Forelimb muscle (tissue), 1 donor: Measurements from ENCODE around the gene TRPM1. TPM values are rescaled to one million over a fixed set of nuclear protein-coding genes. Genes with fewer than 3 reads are reported as not detected.

Experiments used
- DNase-seq: peaks from one replicate; pipeline ENCODE4 v3.0.0-alpha.2; 2013; ENCODE audit warnings: low read depth
- polyA plus RNA-seq: library from polyadenylated mRNA; unstranded; fragments of 120-200 nt; gene quantifications from one replicate; pipeline ENCODE4 v1.2.1, GENCODE V29; 2013; ENCODE audit not compliant: insufficient read length

TRPM1 gene
- polyA plus RNA-seq, 1 donor, result not detected

DNA sequence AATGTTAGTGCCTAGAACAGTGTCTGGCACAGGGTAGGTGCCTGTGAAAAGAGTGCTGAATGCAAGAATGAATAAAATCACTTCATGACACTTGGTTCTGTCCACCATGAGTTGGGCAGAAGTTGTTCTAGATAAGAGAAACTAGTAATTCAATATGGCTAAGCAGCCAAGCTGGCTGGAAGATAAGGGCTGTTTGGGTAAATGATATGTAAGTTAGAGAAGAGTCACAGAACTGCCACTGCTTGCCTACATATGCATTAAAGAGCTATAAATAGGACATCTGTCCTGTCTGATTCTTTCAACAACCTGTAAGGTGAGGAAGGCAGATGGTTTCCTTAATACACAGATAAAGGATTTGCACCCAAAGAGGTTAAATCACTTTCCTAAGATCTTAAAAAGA is 123.2 kb downstream of the TRPM1 start:
- DNase-seq, result no peak

DNA sequence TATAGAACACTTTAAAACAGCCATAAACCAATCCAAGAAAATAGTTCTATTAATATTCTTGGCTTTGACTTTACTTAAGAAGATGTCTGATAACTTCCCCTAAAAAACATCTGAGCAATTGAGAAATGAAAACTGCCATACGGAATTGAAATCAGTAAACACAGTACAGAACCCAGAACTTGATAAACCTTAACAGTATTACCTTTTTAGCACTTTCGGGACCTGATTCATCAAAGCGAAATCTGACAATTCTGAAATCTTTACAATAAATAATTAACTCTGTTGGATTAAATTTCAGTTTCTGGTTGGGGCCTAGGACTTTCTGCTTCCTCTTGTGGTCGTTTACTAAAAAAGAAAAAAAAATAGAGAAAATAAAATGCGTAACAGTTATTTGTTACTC is 127.4 kb downstream of the TRPM1 start:
- no peak for DNase-seq

DNA sequence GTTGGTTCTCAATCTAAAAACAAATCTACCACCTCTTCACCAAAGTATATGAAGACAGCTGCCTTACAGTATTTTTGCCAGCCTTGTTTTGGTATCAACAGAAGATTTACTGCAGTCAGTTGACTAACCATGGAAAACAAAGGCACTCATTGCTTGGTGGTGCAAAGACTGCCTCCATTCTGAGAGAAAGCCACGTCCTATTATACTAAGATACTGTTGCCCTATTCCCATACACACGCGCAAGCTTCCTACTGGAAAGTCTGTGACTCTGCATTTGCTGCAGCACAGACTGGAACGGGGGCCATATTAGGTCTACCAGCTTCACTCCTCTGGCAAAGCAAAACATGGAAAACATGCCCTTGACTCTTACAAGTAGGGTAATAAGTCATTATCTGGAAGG is 128.1 kb downstream of the TRPM1 start:
- no peak for DNase-seq

DNA sequence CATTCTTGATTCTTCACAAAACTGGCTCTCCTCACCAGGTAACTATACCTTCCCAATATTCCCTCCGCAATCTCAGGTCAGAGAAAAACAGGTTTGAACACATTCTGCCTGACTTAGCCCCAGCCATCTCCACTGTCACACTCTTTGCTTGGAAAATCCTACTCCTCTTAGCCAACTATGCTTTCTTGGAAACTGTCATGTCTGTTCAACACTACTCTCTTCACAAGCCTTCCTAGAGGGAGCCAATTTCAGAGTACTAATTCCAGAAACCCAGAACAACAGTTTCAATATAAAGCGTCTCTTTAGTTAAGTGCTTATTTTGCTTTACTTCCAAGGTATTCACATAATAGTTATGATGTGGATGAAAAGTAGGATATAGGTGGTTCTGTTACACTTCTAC is 131.8 kb downstream of the TRPM1 start:
- DNase-seq, result no peak

DNA sequence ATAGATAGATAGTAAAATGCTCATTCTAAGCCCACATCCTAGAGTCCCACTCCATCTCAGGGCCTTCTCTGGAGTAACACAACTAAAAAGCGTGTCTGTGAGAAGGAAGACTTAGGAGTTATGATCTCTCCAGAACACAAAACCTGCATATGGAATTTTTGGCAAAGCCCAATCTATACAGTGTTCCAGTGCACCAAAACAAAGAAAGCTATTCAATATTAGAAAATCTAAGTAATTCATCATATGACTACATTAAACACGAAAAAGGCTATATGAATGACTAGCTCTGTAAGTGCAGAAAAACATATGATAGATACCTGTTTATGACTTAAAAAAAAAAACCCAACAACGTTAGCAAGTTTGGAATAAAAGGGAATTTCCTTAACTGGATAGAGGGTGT is 137.8 kb downstream of the TRPM1 start:
- DNase-seq, result no peak

DNA sequence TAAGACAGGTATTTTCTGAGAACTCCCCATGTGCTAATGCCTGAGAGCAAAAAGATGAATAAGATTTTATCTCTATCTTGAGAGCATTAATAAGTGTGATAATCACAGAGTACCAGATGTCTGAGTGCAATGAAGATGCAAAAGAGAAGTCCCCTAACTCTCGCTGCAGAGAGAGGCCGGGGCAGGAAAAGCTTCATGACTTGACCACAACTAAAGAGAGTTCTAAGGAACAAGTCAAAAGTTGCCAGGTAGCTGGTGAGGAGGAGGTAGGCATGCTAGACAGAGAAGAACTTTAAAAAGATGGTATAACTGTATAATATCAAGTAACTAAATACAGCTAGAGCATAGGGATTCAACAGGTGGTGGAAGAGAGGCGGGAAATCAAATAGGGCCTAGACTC is 138.9 kb downstream of the TRPM1 start:
- DNase-seq, result no peak

DNA sequence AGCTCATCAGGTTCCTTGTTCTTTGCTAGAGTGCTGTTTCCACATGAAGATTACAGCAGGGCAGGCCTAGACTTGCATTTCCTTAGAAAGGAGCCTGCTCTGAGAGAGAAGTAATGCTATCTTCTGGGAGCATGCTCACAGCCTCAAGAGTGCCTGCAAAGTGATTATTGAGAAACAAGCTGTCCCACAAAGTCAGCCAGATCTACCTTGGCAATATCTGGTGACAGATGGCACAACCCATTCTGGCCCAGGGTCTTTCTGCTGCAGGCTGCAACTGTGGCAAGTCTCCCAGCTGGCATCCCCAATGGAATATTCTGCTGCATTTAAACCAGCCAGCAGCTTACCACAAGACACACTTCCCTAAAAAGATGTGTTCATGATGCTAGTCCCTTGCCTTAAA is 139.4 kb downstream of the TRPM1 start:
- no peak for DNase-seq

DNA sequence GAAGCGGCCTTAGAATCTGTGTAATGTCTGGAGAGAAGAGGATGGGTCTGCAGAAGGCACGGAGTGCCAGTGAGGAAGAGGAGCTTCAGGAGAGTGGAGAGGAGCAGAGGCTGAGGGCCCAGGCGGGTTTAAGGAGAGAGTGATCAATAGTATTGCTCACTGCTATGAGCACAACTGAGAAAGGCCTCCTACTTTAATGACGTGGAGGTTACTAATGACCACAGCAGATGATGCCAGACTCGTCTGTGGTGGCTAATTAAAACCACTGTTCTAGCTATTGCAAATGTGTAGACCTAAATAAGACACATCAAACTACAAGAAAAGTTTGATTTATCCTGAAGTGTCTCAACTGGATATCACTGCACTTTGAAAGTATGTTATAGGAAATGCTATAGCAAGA is 143.3 kb downstream of the TRPM1 start:
- DNase-seq, result no peak

DNA sequence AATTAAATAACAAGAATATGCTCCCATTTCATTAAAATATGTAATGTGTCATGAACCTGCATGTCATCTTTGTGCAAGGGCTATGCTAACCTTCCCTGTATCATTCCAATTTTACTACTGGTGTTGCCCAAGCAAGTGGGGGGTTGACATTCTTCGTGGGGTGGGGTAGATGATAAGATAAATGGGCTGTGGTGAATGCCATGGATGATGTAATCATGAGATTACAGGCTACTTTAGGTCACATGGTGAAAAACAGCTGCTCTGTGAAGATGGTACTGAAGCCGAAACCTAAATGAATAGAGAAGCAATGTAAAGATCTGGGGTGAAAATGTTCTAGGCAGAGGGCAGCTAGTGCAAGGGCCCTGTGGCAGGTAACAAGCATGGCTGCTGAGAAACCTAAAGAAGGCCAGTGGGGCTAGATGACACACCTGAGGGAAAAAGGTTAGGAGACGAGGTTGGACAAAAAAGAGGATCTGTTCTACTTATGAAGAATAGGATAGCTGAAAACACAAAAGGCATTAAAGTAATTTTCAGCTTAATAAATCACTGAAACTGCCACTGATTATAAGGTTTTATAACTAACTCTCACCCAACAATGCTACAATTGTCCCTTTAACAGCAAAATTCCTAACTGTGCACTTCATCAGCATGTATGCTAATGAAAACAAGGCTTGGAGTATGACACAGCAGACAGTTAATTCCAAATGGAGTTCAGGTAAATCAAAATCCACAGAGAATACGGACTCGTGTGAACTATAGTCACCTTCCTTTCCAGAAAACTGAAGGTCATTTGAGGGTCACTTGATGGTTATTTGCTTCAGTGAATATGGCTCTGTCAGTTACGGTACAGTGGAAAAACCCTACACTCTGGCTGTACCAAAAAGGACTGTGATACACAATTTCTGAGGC is 145.1 kb downstream of the TRPM1 start:
- no peak for DNase-seq

DNA sequence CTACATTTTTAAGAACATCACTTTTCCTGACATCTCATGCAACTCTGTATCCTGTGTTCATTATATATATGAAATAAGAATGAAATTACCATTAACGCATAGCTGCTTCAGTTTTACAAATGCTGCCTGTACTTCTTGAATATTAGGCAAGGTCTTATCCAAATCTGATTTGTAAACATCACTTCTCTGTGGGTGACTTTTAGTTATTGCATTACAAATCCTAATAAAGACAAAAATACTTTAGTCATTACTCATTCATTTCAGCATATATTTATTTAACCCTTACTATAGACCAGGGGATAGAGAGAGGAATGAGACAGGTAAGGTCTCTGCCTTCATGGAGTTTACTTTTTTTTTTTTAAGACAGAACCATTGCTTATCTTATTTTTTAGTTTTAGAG is 146.9 kb downstream of the TRPM1 start:
- DNase-seq, result no peak

DNA sequence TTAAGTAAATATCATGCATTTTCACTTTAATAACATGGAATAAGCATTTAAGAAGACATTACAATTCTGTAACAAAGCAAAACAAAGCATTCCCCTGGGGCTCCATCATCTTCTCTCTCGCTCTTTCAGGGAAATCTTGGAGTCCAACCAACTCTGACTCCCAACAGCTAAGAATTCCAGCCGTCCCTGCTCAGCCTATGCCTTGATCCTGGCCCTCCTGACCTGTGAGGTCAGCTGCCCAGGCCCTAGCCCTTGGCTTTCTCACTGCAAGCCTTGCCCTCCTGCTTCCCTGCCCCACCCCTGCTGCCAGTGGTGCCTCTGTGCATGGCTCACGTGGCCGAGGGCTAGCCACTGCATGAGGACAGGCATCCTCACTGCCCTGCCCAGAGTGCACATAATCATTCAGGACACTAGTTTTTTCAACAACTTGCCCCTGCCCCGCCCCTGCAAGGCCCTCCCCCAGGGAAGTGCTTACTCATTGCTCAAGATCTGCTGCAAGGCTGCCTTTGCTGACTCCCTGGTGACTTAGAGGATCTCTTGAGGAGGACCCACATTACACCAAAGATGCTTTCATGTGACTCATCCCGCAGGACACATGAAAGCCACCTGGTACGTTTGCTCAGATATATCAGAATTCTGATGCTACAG is 147.7 kb downstream of the TRPM1 start:
- no peak for DNase-seq

DNA sequence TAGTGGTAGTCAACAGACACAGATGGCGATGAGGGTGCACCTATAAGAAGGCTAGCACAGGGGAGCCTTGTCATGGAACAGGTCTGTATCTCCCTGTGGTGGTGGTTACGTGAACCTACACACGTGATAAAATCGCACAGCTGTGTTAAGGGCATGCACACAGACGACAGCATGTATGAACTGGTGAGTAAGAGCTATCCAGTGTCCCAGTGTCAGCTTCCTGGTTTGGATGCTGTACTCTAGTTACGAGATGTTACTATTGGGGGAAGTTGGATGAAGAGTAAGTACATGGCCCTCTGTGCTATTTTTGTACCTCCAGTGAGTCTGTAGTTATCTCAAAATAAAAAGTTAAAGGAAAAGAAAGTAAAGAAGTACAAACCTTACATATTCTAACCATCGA is 148.3 kb downstream of the TRPM1 start:
- DNase-seq, result no peak

Other genes starting within 250 kb of the TRPM1 start
- gene FAN1, start 197.8 kb downstream of the TRPM1 start, polyA plus RNA-seq, result 23.7 TPM
- 18.9 TPM for gene MTMR10, start 110.1 kb downstream of the TRPM1 start, polyA plus RNA-seq
- 37.0 TPM for gene KLF13, start 225.1 kb upstream of the TRPM1 start, polyA plus RNA-seq